GM21528 (cell line): ENCODE data around the gene ANAPC2.
A peak's percentile ranks its signal among the peaks of the same experiment; 100 is the strongest.

Source experiments
- ATAC-seq: cut with Tn5 transposase; IDR thresholded peaks from one replicate; pipeline ENCODE4 v1.9.1; 2021; ENCODE audit warnings: mild to moderate bottlenecking, moderate library complexity; ENCODE audit not compliant: unreplicated experiment, low FRiP score

The ANAPC2 gene

DNA sequence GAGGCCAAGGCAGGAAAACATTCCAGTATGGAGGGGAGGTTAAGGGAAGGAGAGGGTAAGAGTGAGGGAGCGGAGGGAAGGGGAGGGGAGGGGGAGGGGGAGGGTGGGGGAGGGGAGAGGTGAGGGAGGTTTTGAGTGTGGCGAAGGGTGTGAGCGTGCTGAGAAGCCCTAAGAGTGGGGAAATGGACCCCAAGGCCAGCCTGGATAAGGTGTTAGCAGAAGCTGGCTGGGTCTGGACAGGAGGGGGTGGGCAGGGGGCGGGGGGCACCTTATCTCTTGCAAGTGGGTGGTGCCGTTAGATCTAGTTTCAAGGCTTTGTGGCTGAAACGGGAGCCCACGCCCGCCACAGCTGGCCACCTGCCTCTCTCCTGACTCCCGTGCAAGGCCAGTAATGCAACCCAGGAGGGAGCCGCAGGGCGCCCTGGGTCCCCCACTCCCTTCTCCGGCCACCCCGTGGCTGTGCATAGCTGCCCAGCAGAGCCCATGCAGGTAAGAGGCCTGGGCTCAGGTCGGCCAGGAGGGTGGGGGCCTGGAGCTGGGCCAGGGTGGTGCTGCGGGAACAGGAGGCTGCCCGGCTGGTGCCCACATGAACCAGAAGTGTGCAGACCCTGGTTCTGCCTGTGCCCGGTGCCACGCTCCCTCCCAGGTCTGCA lies 39.6 kb upstream of the ANAPC2 start:
- ATAC-seq: no peak

- no peak for ATAC-seq
Measured at GRCh38 chr9:137227054-137227852, 38.9 kb upstream of the ANAPC2 start, which contains the start of gene RNF224. Gene RNF224 (plus strand): TSS chr9:137227502. CDS start chr9:137228336, 834 bp downstream.

- no peak for ATAC-seq
Measured at GRCh38 chr9:137226338-137227053, 38.1 kb upstream of the ANAPC2 start.

DNA sequence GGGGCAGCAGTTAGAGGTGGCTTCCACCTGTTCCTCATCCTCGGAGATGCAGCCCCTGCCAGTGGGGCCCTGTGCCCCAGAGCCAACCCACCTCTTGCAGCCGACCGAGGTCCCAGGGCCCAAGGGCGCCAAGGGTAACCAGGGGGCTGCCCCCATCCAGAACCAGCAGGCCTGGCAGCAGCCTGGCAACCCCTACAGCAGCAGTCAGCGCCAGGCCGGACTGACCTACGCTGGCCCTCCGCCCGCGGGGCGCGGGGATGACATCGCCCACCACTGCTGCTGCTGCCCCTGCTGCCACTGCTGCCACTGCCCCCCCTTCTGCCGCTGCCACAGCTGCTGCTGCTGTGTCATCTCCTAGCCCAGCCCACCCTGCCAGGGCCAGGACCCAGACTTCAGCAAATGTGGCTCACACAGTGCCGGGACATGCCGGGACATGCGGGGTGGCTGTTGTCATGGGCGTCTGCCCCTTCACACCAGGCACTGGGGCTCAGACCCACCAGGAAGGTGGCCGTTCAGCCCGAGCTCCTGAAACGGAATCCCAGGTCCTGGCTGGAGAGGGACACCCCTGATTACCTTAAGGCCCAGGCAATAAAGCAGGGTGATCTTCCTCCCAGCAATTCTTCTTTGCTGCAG lies 37.5 kb upstream of the ANAPC2 start:
- ATAC-seq: no peak

DNA sequence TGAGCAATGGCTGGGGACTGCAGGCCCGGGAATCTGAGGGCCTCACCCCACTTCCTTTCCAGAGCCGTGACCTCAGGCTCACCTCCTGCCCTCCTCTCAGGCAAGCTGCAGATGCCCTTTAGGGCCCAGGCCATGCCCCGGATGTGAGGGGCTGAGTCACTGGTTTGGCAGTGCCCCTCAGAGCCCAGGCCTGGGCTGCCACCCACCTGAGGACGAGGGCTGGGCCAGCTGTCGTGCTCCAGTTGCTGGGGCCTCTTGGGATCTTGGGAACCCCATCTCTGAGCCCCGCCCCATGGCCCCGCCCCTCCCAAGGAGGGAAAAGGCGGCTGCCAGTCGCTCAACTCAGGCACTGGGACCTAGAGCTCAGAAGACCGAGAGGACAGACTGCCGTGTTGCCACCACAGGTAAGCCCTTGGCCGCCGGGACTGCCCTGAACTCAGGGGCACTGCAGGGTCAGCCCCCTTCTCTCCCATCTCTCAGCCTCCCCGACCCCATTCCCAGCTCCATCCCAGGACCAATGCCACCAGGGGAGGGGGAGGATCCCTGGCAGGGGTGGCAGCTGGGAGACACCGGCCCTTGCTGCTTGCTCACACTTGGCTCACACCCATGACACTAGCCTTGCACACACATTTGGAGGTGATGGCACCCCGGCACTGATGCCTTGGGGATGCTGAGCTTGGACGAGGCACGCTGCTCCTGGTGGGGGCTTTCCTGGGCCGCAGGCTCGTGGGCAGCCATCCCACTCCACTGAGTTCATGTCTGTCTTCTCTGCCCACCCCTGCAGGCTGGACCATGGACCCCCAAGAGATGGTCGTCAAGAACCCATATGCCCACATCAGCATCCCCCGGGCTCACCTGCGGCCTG lies 36.7 kb upstream of the ANAPC2 start, which contains the start of gene CYSRT1:
CYSRT1 (plus strand) TSS at position 345 of the 865 bp plus-strand sequence; CDS start at position 793, 448 bp downstream.
- ATAC-seq: no peak

DNA sequence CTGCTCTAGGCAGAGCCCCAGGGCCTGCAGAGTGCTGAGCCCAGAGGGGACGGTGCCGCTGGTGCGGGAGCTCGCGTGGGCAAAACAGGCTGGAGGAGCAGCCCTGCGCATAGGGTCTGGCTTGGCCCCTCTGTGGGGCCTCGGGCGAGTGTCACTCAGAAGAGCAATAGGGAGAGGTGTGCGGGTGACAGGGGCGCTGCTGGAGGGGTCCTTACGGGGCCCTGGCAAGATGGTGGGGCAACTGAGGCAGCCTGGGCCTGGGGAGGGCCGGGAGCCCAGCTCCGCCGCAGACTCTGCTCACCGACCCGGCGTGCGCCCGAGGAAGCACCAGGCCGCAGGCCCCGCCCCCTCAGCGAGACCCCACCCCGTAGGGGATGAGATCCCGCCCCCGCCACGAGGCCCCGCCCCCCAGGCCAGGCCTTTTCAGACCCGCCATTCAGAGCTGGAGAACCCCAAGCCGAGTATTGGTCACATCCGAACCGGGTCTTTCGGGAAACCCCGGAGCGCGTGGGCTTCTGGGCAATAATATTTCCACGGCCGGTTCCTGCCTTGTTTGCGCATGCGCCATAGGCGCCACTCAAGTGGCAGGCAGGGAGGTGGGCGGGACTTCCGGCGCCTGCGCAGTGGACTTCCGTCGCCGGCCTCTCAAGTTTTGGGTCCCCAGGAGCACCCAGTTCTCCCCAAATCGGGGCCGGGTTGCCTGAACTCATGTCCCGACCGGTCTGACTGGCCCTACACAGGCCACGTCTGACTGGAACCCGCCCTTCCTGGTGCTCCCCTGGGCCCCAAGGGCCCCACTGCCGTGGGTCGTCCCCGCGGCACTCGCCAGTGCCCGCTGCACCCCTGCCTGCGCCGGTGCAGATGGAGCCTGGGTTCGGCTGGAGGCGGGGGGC lies 35.0 kb upstream of the ANAPC2 start:
- ATAC-seq: peak; percentile 63

GRCh38 chr9:137222190-137223077 lies 34.1 kb upstream of the ANAPC2 start, which contains the start of gene RNF208:
Gene RNF208 (minus strand): TSS chr9:137222240. CDS start chr9:137221212, 1,028 bp downstream.
- peak; percentile 3 for ATAC-seq

DNA sequence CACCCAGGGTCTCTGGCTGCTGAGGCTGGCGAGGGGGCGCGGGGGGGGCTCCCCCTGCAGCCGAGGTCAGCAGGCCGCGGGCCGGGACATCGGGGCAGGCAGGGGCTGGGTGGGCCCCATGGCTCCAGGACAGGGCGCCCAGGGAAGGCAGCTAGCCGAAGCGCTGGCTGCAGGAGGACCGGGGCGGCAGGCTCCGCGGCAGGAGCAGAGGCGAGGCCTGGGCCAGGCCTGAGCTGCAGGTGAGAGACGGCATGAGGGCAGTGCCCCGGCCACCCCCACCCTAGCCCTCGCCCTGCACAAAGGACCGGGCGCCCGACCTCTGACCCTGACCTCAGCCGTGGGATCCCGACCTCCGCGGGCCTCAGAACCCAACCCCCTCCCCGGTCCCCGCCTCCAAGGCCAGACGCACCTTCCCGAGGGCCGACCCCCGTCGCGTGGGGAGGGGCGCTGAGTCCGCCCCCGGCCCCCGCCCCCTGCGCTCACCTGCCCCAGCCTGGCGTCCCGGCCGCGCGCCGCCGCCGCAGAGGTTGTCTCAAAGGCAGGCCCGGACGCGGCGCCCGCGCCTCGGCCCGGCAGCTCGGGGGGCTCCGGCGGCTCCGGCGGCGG lies 33.2 kb upstream of the ANAPC2 start:
- ATAC-seq: no peak

GRCh38 chr9:137221095-137221505 lies 32.7 kb upstream of the ANAPC2 start:
- no peak for ATAC-seq

- no peak for ATAC-seq
Measured at GRCh38 chr9:137220317-137221094, 32.1 kb upstream of the ANAPC2 start.

- ATAC-seq: no peak
Measured at GRCh38 chr9:137219757-137220316, 31.5 kb upstream of the ANAPC2 start.

DNA sequence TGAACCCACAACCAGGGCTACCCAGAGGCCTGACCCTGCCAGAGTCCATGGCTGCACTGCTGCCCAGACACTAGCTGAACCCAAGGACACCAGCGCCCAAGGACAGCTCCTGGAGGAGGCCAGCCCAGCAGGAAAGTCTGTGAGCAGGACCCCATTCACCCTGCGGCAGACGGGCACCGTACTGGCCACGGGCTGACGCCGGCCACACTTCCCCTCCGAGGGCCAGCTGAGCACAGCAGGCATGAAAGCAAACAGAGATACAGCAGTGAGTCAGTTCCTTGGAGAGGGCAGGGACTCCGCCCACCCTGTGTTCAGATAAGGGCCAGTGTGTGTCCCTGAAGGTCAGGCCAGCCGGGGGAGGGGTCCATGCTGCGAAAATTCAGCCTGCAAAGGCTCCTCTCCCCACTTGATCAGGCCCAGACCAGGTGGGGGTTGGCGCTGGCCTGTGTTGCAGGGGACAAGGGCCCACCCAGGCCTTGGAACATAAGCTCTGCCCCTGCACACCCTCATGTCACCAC lies 30.5 kb upstream of the ANAPC2 start:
- ATAC-seq: no peak

GRCh38 chr9:137218212-137218753 lies 29.9 kb upstream of the ANAPC2 start:
- ATAC-seq: no peak

DNA sequence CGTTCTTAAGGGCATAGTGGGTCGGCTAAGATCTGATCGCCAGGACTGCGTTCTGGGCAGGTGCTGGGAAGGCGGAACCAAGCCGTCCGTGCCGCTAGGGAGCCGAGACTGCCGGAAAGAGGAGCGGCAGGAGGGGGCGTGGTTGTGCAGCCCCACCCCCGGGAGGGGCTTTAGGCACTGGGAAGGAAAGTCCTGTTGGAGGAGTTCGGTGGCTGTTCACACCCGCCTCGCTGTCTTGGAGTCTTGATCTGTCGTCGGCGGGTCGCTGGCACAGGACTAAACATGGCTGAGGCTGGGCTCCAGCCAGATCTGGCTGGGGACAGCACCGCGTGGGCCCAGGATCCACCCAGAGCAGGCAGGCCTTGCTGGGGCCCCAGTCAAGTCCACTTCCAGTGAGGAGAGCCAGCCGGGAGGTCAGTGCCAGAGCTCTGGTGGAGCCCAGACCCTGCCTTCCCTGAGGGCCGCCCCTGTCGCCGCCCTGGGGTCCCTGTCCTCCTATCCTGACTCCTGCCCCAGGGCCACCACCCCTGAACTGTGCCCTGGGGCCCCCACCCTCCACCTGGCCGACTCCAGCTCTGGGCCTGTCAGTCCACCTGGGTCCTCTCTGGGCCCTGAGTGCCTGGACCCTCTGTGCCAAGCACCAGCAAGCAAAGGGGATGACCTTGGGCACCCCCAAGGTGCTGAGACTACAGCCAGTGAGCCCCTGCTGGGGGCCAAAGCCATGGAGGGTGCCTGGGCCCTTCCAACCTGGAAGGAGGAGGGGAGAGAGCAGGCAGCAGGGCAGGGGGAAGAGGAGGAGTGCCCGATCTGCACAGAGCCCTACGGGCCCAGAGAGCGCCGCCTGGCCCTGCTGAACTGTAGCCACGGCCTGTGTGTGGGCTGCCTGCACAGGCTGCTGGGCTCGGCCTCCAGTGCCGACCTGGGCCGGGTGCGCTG lies 29.2 kb upstream of the ANAPC2 start:
- no peak for ATAC-seq
